HG03045 (cell line): ENCODE measurements around the gene EML4.
"Not testable (repeated sequence)": the region's sequence is repeated elsewhere in the genome, so short reads cannot be mapped to it uniquely, and the experiment has no call there.

ENCODE experiments used
- ATAC-seq: cut with Tn5 transposase; IDR thresholded peaks from one replicate; pipeline ENCODE4 v1.9.1; 2021; ENCODE audit warnings: mild to moderate bottlenecking, moderate library complexity; ENCODE audit not compliant: unreplicated experiment

Gene EML4

GRCh38 chr2:42249887-42250286, 80.7 kb downstream of the EML4 start:
- no peak for ATAC-seq

- ATAC-seq = no peak
Measured at GRCh38 chr2:42250925-42251324, 81.8 kb downstream of the EML4 start.

- no peak for ATAC-seq
Measured at GRCh38 chr2:42252464-42252863, 83.3 kb downstream of the EML4 start.

GRCh38 chr2:42254186-42254895, 85.2 kb downstream of the EML4 start:
- no peak for ATAC-seq

- no peak for ATAC-seq
Measured at GRCh38 chr2:42256505-42256904, 87.4 kb downstream of the EML4 start.

- no peak for ATAC-seq
Measured at GRCh38 chr2:42261518-42262195, 92.5 kb downstream of the EML4 start.

GRCh38 chr2:42266236-42266635, 97.1 kb downstream of the EML4 start:
- no peak for ATAC-seq

- no peak for ATAC-seq
Measured at GRCh38 chr2:42267530-42267929, 98.4 kb downstream of the EML4 start.

- ATAC-seq = no peak
Measured at GRCh38 chr2:42268528-42269151, 99.5 kb downstream of the EML4 start.

- no peak for ATAC-seq
Measured at GRCh38 chr2:42270757-42271156, 101.6 kb downstream of the EML4 start.

GRCh38 chr2:42271246-42271645, 102.1 kb downstream of the EML4 start:
- ATAC-seq = not testable (repeated sequence)

GRCh38 chr2:42274863-42275262, 105.7 kb downstream of the EML4 start:
- no peak for ATAC-seq

GRCh38 chr2:42281416-42282081, 112.4 kb downstream of the EML4 start:
- ATAC-seq = no peak

- no peak for ATAC-seq
Measured at GRCh38 chr2:42284019-42284418, 114.9 kb downstream of the EML4 start.

GRCh38 chr2:42286268-42286946, 117.3 kb downstream of the EML4 start:
- ATAC-seq = no peak

- ATAC-seq = no peak
Measured at GRCh38 chr2:42288811-42289210, 119.7 kb downstream of the EML4 start.

GRCh38 chr2:42289222-42289621, 120.1 kb downstream of the EML4 start:
- ATAC-seq = no peak

GRCh38 chr2:42290005-42290404, 120.9 kb downstream of the EML4 start:
- ATAC-seq = no peak

- ATAC-seq = no peak
Measured at GRCh38 chr2:42293019-42293418, 123.9 kb downstream of the EML4 start.

GRCh38 chr2:42296226-42296625, 127.1 kb downstream of the EML4 start:
- ATAC-seq = peak; percentile 61

GRCh38 chr2:42297322-42297936, 128.3 kb downstream of the EML4 start:
- no peak for ATAC-seq
